SK-N-SH (cell line): ENCODE results near the gene DNAJC9. TPM values are rescaled to one million over a fixed set of nuclear protein-coding genes. Genes with fewer than 3 reads are reported as not detected.

ENCODE experiments used
- CTCF ChIA-PET: fragments of 300-600, 350-600 bp; formaldehyde crosslinking; extraction: SDS; loops from one replicate; lab custom pipeline; 2021; lab: Yijun Ruan, JAX
- POLR2A ChIA-PET: fragments of 350-600 bp; sonication (Branson Sonifier 250); formaldehyde crosslinking; extraction: SDS; loops from one replicate; lab custom pipeline; 2020; ENCODE audit warnings: antibody characterized with exemption, inconsistent platforms; lab: Yijun Ruan, JAX
- DNase-seq: peaks from one replicate; pipeline ENCODE4 v3.0.0; 2012
- H2AFZ ChIP-seq: fragments of 200-600 bp; sonication (generic); 2 replicates; pipeline ENCODE4 v1.8.1; 2016; ENCODE audit warnings: antibody characterized with exemption, mild to moderate bottlenecking, low read depth
- H3F3A ChIP-seq: fragments of 200-600 bp; sonication (generic); replicated peaks from 2 replicates; pipeline ENCODE3; 2016; ENCODE audit warnings: antibody characterized with exemption, mild to moderate bottlenecking; ENCODE audit not compliant: insufficient read depth
- H3K27ac ChIP-seq, 2 experiments: fragments of 200-500 bp in 1 of 2; fragments of 200-600 bp in 1 of 2; sonication (Bioruptor generic) in 1 of 2; sonication (generic), shearing (Covaris generic) in 1 of 2; 2 replicates each; pipeline versions ENCODE4 v1.5.1 to v1.6.1; 2014 to 2016; ENCODE audit warnings: low read depth in 2 of 2, inconsistent platforms in 1 of 2, low read length in 1 of 2, mild to moderate bottlenecking in 1 of 2, mixed read lengths in 1 of 2
- H3K27me3 ChIP-seq: fragments of 200-600 bp; sonication (generic), shearing (Covaris generic); 2 replicates; pipeline ENCODE4 v1.6.1; 2016; ENCODE audit warnings: mixed run types; ENCODE audit not compliant: insufficient read depth
- H3K36me3 ChIP-seq, 2 experiments: fragments of 200-500 bp in 1 of 2; fragments of 200-600 bp in 1 of 2; sonication (Bioruptor generic) in 1 of 2; sonication (generic) in 1 of 2; replicated peaks in 1 of 2; 2 replicates each; pipeline versions ENCODE3 to v1.5.1; 2014 to 2016; ENCODE audit warnings: low read length in 1 of 2, mild to moderate bottlenecking in 1 of 2; ENCODE audit not compliant: insufficient read depth in 2 of 2, control insufficient read depth in 1 of 2
- H3K4me1 ChIP-seq, 2 experiments: fragments of 200-500 bp in 1 of 2; fragments of 200-600 bp in 1 of 2; sonication (Bioruptor generic) in 1 of 2; sonication (generic), shearing (Covaris generic) in 1 of 2; 2 replicates each; pipeline versions ENCODE4 v1.5.1 to v1.6.1; 2014 to 2016; ENCODE audit warnings: low read depth in 1 of 2, low read length in 1 of 2, mixed run types in 1 of 2; ENCODE audit not compliant: insufficient read depth in 2 of 2, control insufficient read depth in 1 of 2
- H3K4me2 ChIP-seq: fragments of 200-600 bp; sonication (generic), shearing (Covaris generic); 2 replicates; pipeline ENCODE4 v1.6.1; 2017; ENCODE audit warnings: mixed run types
- H3K4me3 ChIP-seq, 2 experiments: fragments of 200-500 bp in 1 of 2; fragments of 200-600 bp in 1 of 2; sonication (Bioruptor generic) in 1 of 2; sonication (generic), shearing (Covaris generic) in 1 of 2; 2 replicates each; pipeline versions ENCODE4 v1.5.1 to v1.8.1; 2014 to 2016; ENCODE audit warnings: low read depth in 2 of 2, inconsistent platforms in 1 of 2, low read length in 1 of 2, mild to moderate bottlenecking in 1 of 2, mixed read lengths in 1 of 2, moderate library complexity in 1 of 2
- H3K79me2 ChIP-seq: fragments of 200-600 bp; sonication (generic); 2 replicates; pipeline ENCODE4 v1.8.1; 2017; ENCODE audit warnings: mild to moderate bottlenecking; ENCODE audit not compliant: insufficient read depth
- H3K9ac ChIP-seq: fragments of 200-600 bp; sonication (generic); 2 replicates; pipeline ENCODE4 v1.6.1; 2017; ENCODE audit warnings: mixed run types
- H3K9me2 ChIP-seq: fragments of 200-600 bp; sonication (generic); 2 replicates; pipeline ENCODE4 v1.6.1; 2017; ENCODE audit warnings: mixed run types
- H3K9me3 ChIP-seq: fragments of 200-600 bp; sonication (generic); 2 replicates; pipeline ENCODE4 v1.6.1; 2017; ENCODE audit warnings: mixed run types, mild to moderate bottlenecking, moderate library complexity
- H4K20me1 ChIP-seq: fragments of 200-600 bp; sonication (generic); 2 replicates; pipeline ENCODE4 v1.6.1; 2017; ENCODE audit warnings: mild to moderate bottlenecking, mixed run types; ENCODE audit not compliant: insufficient read depth
- GATA2 ChIP-seq: sonication (generic); formaldehyde crosslinking; IDR thresholded peaks from 2 replicates; pipeline ENCODE4 v1.5.0; 2020; ENCODE audit warnings: mild to moderate bottlenecking, missing genetic modification reagents
- IRF3 ChIP-seq: fragments of 150-350 bp; IDR thresholded peaks from 2 replicates; pipeline ENCODE4 v1.6.1; 2016; ENCODE audit warnings: mild to moderate bottlenecking, low read depth, low read length
- MXI1 ChIP-seq: IDR thresholded peaks from 2 replicates; pipeline ENCODE4 v1.6.1; 2012; ENCODE audit warnings: mild to moderate bottlenecking, low read depth, low read length, improper control_type of control experiment
- RAD21 ChIP-seq: IDR thresholded peaks from 2 replicates; pipeline ENCODE4 v1.6.1; 2012; ENCODE audit warnings: mild to moderate bottlenecking, low read length
- SMC3 ChIP-seq: IDR thresholded peaks from 2 replicates; pipeline ENCODE4 v1.6.1; 2012; ENCODE audit warnings: low read depth, low read length, improper control_type of control experiment
- WGBS: methylation state at CpG from one replicate; pipeline ENCODE4 v1.1.6; 2017; ENCODE audit warnings: low lambda C conversion rate; 5-methylcytosine and 5-hydroxymethylcytosine counted together
- polyA plus RNA-seq, 3 experiments: library from polyadenylated mRNA; depleted of rRNA; stranded (reverse); fragments of >200 nt; gene quantifications; 2 replicates each; pipeline ENCODE4 v1.2.3, GENCODE V29; 2012
- TF ChIP-seq, protein P1 (sequence below): IDR thresholded peaks from 2 replicates; pipeline ENCODE4 v1.4.0; 2012; ENCODE audit warnings: low read depth, borderline replicate concordance
- TF ChIP-seq, protein P2 (sequence below): fragments of 200-600 bp; sonication (generic); IDR thresholded peaks from 2 replicates; pipeline ENCODE4 v1.6.1; 2017; ENCODE audit warnings: antibody characterized with exemption, mild to moderate bottlenecking, moderate library complexity

The DNAJC9 gene
- polyA plus RNA-seq, 1 of the 3 experiments (the other 2 are of a cell fraction), result 23.9 TPM

DNA sequence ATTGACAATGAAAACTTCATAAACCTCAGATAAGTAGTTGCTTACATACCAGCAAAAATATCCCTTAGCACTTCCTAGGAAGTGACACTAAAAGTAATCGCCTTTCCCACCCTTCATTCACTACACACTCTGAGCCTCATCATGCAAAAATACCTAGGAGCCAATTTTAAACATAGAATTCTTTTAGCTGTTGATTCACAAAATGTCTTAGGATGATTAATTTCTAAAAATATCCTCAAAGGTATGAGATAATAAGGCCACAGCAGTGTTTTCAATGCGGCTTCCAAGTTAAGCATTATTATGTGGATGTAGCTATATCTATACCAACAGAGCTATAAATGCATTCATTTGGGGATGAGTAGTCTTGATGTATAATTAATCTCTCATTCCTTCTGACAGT, 13.2 kb downstream of the DNAJC9 start:
- no peak for DNase-seq
- Histone ChIP-seq H3K9me2 (no peaks in the 10 kb centered on the region), H3K9ac (no peak overlapping the region), H3K4me1 (no peaks in the 10 kb centered on the region)
- TF ChIP-seq, protein P1, sequence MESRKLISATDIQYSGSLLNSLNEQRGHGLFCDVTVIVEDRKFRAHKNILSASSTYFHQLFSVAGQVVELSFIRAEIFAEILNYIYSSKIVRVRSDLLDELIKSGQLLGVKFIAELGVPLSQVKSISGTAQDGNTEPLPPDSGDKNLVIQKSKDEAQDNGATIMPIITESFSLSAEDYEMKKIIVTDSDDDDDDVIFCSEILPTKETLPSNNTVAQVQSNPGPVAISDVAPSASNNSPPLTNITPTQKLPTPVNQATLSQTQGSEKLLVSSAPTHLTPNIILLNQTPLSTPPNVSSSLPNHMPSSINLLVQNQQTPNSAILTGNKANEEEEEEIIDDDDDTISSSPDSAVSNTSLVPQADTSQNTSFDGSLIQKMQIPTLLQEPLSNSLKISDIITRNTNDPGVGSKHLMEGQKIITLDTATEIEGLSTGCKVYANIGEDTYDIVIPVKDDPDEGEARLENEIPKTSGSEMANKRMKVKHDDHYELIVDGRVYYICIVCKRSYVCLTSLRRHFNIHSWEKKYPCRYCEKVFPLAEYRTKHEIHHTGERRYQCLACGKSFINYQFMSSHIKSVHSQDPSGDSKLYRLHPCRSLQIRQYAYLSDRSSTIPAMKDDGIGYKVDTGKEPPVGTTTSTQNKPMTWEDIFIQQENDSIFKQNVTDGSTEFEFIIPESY, result no peak
- TF ChIP-seq GATA2 (CRISPR knock-in tag) (no peak), IRF3 (no peak)
- TF ChIP-seq, all 33 proteins: peak for 0
- ChIA-PET POLR2A (no interaction called here), CTCF (interaction anchor here (1.2 to 1.6 kb wide), 2 partner anchors 14 kb away, joined by 3 to 6 read pairs; partner anchors contain the start of gene DNAJC9)
- H3K9me3 ChIP-seq, result no peaks in the 10 kb centered on the region
- H4K20me1 ChIP-seq, result no peaks in the 10 kb centered on the region
- H2AFZ ChIP-seq, result no peak overlapping the region
- no peaks in the 10 kb centered on the region for H3K27me3 ChIP-seq
- peaks cover 56 to 59% of the 10 kb centered on the region in 2 experiments for H3K36me3 ChIP-seq
- H3K79me2 ChIP-seq, result no peaks in the 10 kb centered on the region; the same call in 1 of the 2 replicates
- H3F3A ChIP-seq, result peaks cover 34% of the 10 kb centered on the region
- no peak overlapping the region for H3K4me2 ChIP-seq
- WGBS, result 90% methylated on average over 2 of the region's 2 CpGs
- H3K4me3 ChIP-seq, result no peak overlapping the region
- peak overlapping the region in 1 of 2 experiments; percentile 13; a peak in 1 of 4 replicates for H3K27ac ChIP-seq

DNA sequence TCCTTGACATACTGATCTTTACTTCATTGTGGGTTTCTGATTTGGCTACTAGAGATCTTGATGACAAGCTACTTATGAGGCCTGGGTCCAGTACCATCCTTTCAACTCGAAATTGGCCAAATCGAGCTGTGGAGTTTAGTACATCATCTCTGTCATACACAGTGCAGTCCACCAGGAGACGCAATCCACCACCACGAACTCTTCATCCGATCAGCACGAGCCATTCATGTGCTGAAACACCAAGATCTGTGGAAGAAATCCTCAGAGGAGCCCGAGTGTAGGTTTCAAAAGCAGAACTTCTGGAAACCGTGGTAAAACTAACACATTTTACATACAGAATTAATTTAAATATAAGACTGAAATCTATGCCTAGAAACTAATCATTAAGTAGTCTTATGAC, 14.2 kb downstream of the DNAJC9 start:
- peaks cover 27% of the 10 kb centered on the region for H3F3A ChIP-seq
- CTCF ChIA-PET, result no interaction called here
- H3K27me3 ChIP-seq, result no peaks in the 10 kb centered on the region
- H4K20me1 ChIP-seq, result no peaks in the 10 kb centered on the region
- no peaks in the 10 kb centered on the region for H3K9me3 ChIP-seq
- no peaks in the 10 kb centered on the region for H3K4me1 ChIP-seq
- no peak overlapping the region for H3K4me3 ChIP-seq
- no peak for TF ChIP-seq MXI1
- TF ChIP-seq RAD21, result 0 out of 2 replicates have a peak, but pooled peaks have one; percentile 5
- no peak for TF ChIP-seq SMC3
- TF ChIP-seq, protein P2, sequence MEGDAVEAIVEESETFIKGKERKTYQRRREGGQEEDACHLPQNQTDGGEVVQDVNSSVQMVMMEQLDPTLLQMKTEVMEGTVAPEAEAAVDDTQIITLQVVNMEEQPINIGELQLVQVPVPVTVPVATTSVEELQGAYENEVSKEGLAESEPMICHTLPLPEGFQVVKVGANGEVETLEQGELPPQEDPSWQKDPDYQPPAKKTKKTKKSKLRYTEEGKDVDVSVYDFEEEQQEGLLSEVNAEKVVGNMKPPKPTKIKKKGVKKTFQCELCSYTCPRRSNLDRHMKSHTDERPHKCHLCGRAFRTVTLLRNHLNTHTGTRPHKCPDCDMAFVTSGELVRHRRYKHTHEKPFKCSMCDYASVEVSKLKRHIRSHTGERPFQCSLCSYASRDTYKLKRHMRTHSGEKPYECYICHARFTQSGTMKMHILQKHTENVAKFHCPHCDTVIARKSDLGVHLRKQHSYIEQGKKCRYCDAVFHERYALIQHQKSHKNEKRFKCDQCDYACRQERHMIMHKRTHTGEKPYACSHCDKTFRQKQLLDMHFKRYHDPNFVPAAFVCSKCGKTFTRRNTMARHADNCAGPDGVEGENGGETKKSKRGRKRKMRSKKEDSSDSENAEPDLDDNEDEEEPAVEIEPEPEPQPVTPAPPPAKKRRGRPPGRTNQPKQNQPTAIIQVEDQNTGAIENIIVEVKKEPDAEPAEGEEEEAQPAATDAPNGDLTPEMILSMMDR, result peak; percentile 31; the same call in 1 of the 2 replicates
- no peak overlapping the region for H2AFZ ChIP-seq
- H3K36me3 ChIP-seq, result peaks cover 54 to 61% of the 10 kb centered on the region in 2 experiments
- no peak overlapping the region for H3K4me2 ChIP-seq
- POLR2A ChIA-PET, result no interaction called here
- no peak overlapping the region for H3K9ac ChIP-seq
- H3K79me2 ChIP-seq, result no peaks in the 10 kb centered on the region; the same call in 1 of the 2 replicates
- no peak overlapping the region for H3K27ac ChIP-seq
- H3K9me2 ChIP-seq, result no peaks in the 10 kb centered on the region
- WGBS, result 93% methylated on average over 8 of the region's 8 CpGs
- DNase-seq, result no peak
